H9 (cell line): ENCODE measurements around the gene OXCT2. TPM values are rescaled to one million over a fixed set of nuclear protein-coding genes. Genes with fewer than 3 reads are reported as not detected.

ENCODE experiments used
- DNase-seq: peaks from one replicate; pipeline ENCODE4 v3.0.0-alpha.2; 2017
- H2AFZ ChIP-seq: one replicate; pipeline ENCODE4 v1.6.1; 2013; ENCODE audit warnings: mild to moderate bottlenecking, low read length, control low read depth, moderate library complexity
- H2AK5ac ChIP-seq: 2 replicates; pipeline ENCODE4 v1.6.1; 2013; ENCODE audit warnings: low read length, control low read depth, mixed read lengths; ENCODE audit not compliant: insufficient read length
- H2BK120ac ChIP-seq: one replicate; pipeline ENCODE4 v1.6.1; 2013; ENCODE audit warnings: low read depth, mild to moderate bottlenecking, low read length, control low read depth, inconsistent platforms; ENCODE audit not compliant: poor library complexity, severe bottlenecking
- H2BK12ac ChIP-seq: 2 replicates; pipeline ENCODE4 v1.6.1; 2013; ENCODE audit warnings: low read length, control low read depth, mixed read lengths, low read depth; ENCODE audit not compliant: insufficient read length
- H2BK15ac ChIP-seq: 2 replicates; pipeline ENCODE4 v1.6.1; 2013; ENCODE audit warnings: low read depth, low read length, control low read depth
- H2BK20ac ChIP-seq: one replicate; pipeline ENCODE4 v1.6.1; 2013; ENCODE audit warnings: low read depth, mild to moderate bottlenecking, low read length, control low read depth, inconsistent platforms; ENCODE audit not compliant: poor library complexity, severe bottlenecking
- H2BK5ac ChIP-seq: 2 replicates; pipeline ENCODE4 v1.6.1; 2013; ENCODE audit warnings: low read length, control low read depth, mixed read lengths; ENCODE audit not compliant: insufficient read length
- H3K14ac ChIP-seq: 2 replicates; pipeline ENCODE4 v1.6.1; 2013; ENCODE audit warnings: low read length, control low read depth; ENCODE audit not compliant: insufficient read depth
- H3K18ac ChIP-seq: 2 replicates; pipeline ENCODE4 v1.6.1; 2013; ENCODE audit warnings: low read depth, mild to moderate bottlenecking, mixed read lengths, low read length, control low read depth; ENCODE audit not compliant: insufficient read length
- H3K23ac ChIP-seq: 2 replicates; pipeline ENCODE4 v1.6.1; 2013; ENCODE audit warnings: low read length, control low read depth, mixed read lengths, low read depth; ENCODE audit not compliant: insufficient read length
- H3K23me2 ChIP-seq: 2 replicates; pipeline ENCODE4 v1.6.1; 2013; ENCODE audit warnings: low read depth, mild to moderate bottlenecking, mixed read lengths, low read length, control low read depth; ENCODE audit not compliant: insufficient read length, poor library complexity, severe bottlenecking
- H3K27ac ChIP-seq: 2 replicates; pipeline ENCODE4 v1.5.1; 2013; ENCODE audit warnings: low read length, control low read depth, mixed read lengths, low read depth; ENCODE audit not compliant: insufficient read length
- H3K27me3 ChIP-seq: 2 replicates; pipeline ENCODE4 v1.6.1; 2013; ENCODE audit warnings: low read length, control low read depth, inconsistent platforms; ENCODE audit not compliant: insufficient read depth
- H3K4ac ChIP-seq: 2 replicates; pipeline ENCODE4 v1.6.1; 2013; ENCODE audit warnings: low read depth, mild to moderate bottlenecking, control low read depth, inconsistent platforms, low read length, moderate library complexity
- H3K4me1 ChIP-seq: 2 replicates; pipeline ENCODE4 v1.6.1; 2013; ENCODE audit warnings: low read length, control low read depth, inconsistent platforms; ENCODE audit not compliant: insufficient read depth
- H3K4me2 ChIP-seq: 2 replicates; pipeline ENCODE4 v1.6.1; 2013; ENCODE audit warnings: low read length, control low read depth, mixed read lengths; ENCODE audit not compliant: insufficient read length, insufficient read depth
- H3K56ac ChIP-seq: 2 replicates; pipeline ENCODE4 v1.6.1; 2013; ENCODE audit warnings: low read depth, mild to moderate bottlenecking, mixed read lengths, low read length, control low read depth; ENCODE audit not compliant: insufficient read length
- H3K79me1 ChIP-seq: 2 replicates; pipeline ENCODE4 v1.6.1; 2013; ENCODE audit warnings: low read depth, mild to moderate bottlenecking, moderate library complexity, low read length, control low read depth, inconsistent platforms; ENCODE audit not compliant: insufficient read depth, poor library complexity, severe bottlenecking
- H3K79me2 ChIP-seq: 2 replicates; pipeline ENCODE4 v1.6.1; 2013; ENCODE audit warnings: low read length, control low read depth, inconsistent platforms; ENCODE audit not compliant: insufficient read depth
- H3K9ac ChIP-seq: 2 replicates; pipeline ENCODE4 v1.6.1; 2013; ENCODE audit warnings: low read length, control low read depth, mixed read lengths; ENCODE audit not compliant: insufficient read length; ENCODE audit errors: extremely low read depth
- H3K9me3 ChIP-seq: one replicate; pipeline ENCODE4 v1.6.1; 2013; ENCODE audit warnings: low read depth, low read length, inconsistent platforms; ENCODE audit not compliant: control insufficient read depth
- H3T11ph ChIP-seq: one replicate; pipeline ENCODE4 v1.6.1; 2013; ENCODE audit warnings: mild to moderate bottlenecking, low read length, control low read depth, inconsistent platforms
- H4K20me1 ChIP-seq: one replicate; pipeline ENCODE4 v1.6.1; 2013; ENCODE audit not compliant: control insufficient read depth, insufficient read length, insufficient read depth
- H4K5ac ChIP-seq: 2 replicates; pipeline ENCODE4 v1.6.1; 2013; ENCODE audit warnings: low read depth, mild to moderate bottlenecking, mixed read lengths, low read length, control low read depth; ENCODE audit not compliant: insufficient read length
- H4K8ac ChIP-seq: replicated peaks from 2 replicates; pipeline ENCODE4 v1.6.1; 2013; ENCODE audit warnings: low read length, control low read depth, mixed read lengths, low read depth; ENCODE audit not compliant: insufficient read length
- H4K91ac ChIP-seq: 2 replicates; pipeline ENCODE4 v1.6.1; 2013; ENCODE audit warnings: low read depth, mild to moderate bottlenecking, moderate library complexity, mixed read lengths, low read length, control low read depth; ENCODE audit not compliant: insufficient read length
- H3K27ac Mint-ChIP-seq, 3 experiments: 2 replicates in 2 of 3; 3 replicates in 1 of 3; pipeline ENCODE4 v1.8.0; 2020 to 2021; ENCODE audit warnings: mixed read lengths in 3 of 3, mild to moderate bottlenecking in 1 of 3, moderate library complexity in 1 of 3
- H3K27me3 Mint-ChIP-seq: 2 replicates; pipeline ENCODE4 v1.8.0; 2021; ENCODE audit warnings: low read depth, mild to moderate bottlenecking, moderate library complexity, mixed read lengths
- H3K36me3 Mint-ChIP-seq, 3 experiments: 2 replicates in 2 of 3; 3 replicates in 1 of 3; pipeline ENCODE4 v1.8.0; 2020 to 2021; ENCODE audit warnings: low read depth in 3 of 3, mixed read lengths in 3 of 3; ENCODE audit not compliant: insufficient read depth in 1 of 3
- H3K4me1 Mint-ChIP-seq, 2 experiments: 2 replicates each; pipeline ENCODE4 v1.8.0; 2020; ENCODE audit warnings: mixed read lengths in 2 of 2
- H3K4me3 Mint-ChIP-seq, 2 experiments: 2 replicates in 1 of 2; 3 replicates in 1 of 2; pipeline ENCODE4 v1.8.0; 2020 to 2021; ENCODE audit warnings: mild to moderate bottlenecking in 2 of 2, mixed read lengths in 2 of 2, moderate library complexity in 1 of 2
- H3K9me3 Mint-ChIP-seq, 2 experiments: 2 replicates in 1 of 2; 3 replicates in 1 of 2; pipeline ENCODE4 v1.8.0; 2020; ENCODE audit warnings: mild to moderate bottlenecking in 2 of 2, mixed read lengths in 2 of 2, moderate library complexity in 1 of 2
- WGBS: extraction: QIAGEN DNeasy Blood & Tissue Kit; methylation state at CpG from one replicate; pipeline ENCODE4 v1.1.7; 2013; ENCODE audit warnings: missing lambda C conversion rate, low lambda C conversion rate, mixed read lengths; ENCODE audit not compliant: insufficient read length; ENCODE audit errors: extremely low coverage; 5-methylcytosine and 5-hydroxymethylcytosine counted together
- total RNA-seq: library from RNA; stranded (reverse); gene quantifications from 2 replicates; pipeline ENCODE4 v1.2.1, GENCODE V29; 2021
- TF ChIP-seq, protein P1 (sequence below): fragments of 200-600 bp; sonication (generic); conservative IDR thresholded peaks from 3 replicates; pipeline ENCODE4 v1.8.0; 2021; ENCODE audit warnings: antibody characterized with exemption, mild to moderate bottlenecking

Gene OXCT2
- total RNA-seq, 1 experiment from 2014 or later, result 3.7 TPM

GRCh38 chr1:39779821-39780220 lies 8.7 kb upstream of the OXCT2 start:
- Histone ChIP-seq H3K56ac (no peak overlapping the region), H4K20me1 (no peaks in the 10 kb centered on the region), H2AK5ac (no peak overlapping the region), H4K91ac (no peak overlapping the region), H2BK120ac (no peak overlapping the region), H3K4ac (no peak overlapping the region), H3K18ac (no peak overlapping the region), H3K27ac (no peak overlapping the region), H3T11ph (no peak overlapping the region), H3K23ac (no peak overlapping the region), H2BK12ac (no peak overlapping the region), H3K4me2 (no peak overlapping the region), H4K5ac (no peak overlapping the region), H3K9me3 (no peaks in the 10 kb centered on the region), H3K14ac (no peak overlapping the region), H3K27me3 (no peaks in the 10 kb centered on the region; the same call in 1 of the 2 replicates), H3K4me1 (no peaks in the 10 kb centered on the region), H3K9ac (no peak overlapping the region), H3K79me1 (no peaks in the 10 kb centered on the region), H4K8ac (no peak overlapping the region), H3K23me2 (no peaks in the 10 kb centered on the region), H2BK5ac (no peak overlapping the region), H2BK15ac (no peak overlapping the region), H2BK20ac (no peak overlapping the region), H2AFZ (no peak overlapping the region), H3K79me2 (no peaks in the 10 kb centered on the region)
- Mint-ChIP-seq H3K9me3 (no peaks in the 10 kb centered on the region), H3K27ac (no peak overlapping the region), H3K4me3 (no peak overlapping the region), H3K36me3 (no peaks in the 10 kb centered on the region), H3K4me1 (peaks cover 0 to 4% of the 10 kb centered on the region in 2 experiments; a peak in 2 of 4 replicates), H3K27me3 (peaks cover 71% of the 10 kb centered on the region)
- TF ChIP-seq, protein P1, sequence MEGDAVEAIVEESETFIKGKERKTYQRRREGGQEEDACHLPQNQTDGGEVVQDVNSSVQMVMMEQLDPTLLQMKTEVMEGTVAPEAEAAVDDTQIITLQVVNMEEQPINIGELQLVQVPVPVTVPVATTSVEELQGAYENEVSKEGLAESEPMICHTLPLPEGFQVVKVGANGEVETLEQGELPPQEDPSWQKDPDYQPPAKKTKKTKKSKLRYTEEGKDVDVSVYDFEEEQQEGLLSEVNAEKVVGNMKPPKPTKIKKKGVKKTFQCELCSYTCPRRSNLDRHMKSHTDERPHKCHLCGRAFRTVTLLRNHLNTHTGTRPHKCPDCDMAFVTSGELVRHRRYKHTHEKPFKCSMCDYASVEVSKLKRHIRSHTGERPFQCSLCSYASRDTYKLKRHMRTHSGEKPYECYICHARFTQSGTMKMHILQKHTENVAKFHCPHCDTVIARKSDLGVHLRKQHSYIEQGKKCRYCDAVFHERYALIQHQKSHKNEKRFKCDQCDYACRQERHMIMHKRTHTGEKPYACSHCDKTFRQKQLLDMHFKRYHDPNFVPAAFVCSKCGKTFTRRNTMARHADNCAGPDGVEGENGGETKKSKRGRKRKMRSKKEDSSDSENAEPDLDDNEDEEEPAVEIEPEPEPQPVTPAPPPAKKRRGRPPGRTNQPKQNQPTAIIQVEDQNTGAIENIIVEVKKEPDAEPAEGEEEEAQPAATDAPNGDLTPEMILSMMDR, result no peak
- WGBS, result no CpG with 5 or more reads among the region's 5 CpGs
- DNase-seq, result no peak
